HG02973 (cell line): ENCODE results near the gene POLG2.
"Not testable (repeated sequence)": the region's sequence is repeated elsewhere in the genome, so short reads cannot be mapped to it uniquely, and the experiment has no call there.

ENCODE experiments used
- ATAC-seq: cut with Tn5 transposase; IDR thresholded peaks from one replicate; pipeline ENCODE4 v1.9.1; 2021; ENCODE audit warnings: moderate library complexity; ENCODE audit not compliant: unreplicated experiment

POLG2 gene

GRCh38 chr17:64443086-64443760 lies 53.6 kb downstream of the POLG2 start:
- no peak for ATAC-seq

DNA sequence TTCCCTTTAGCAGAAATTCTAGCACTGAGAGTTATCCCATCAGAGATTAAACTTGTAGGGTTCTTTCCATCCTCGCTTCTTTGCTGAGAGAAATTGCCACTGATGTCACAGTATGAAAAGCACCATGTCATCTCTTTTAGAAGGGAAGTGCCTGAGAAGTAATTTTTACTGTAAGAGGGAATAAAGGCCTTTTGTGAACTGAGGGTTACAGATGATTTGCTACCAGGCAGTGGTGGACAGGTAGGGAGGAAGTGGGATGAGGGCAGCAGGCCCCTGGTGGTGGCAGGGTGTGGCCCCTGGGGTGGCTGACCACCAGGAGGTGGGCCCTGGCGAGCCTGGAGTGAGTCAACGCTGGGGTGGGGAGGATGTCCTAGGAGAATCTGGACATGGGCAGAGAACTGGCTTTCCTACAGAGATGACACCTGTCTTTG lies 54.3 kb downstream of the POLG2 start:
- no peak for ATAC-seq

- no peak for ATAC-seq
Observed at GRCh38 chr17:64441772-64442540, 54.9 kb downstream of the POLG2 start.

DNA sequence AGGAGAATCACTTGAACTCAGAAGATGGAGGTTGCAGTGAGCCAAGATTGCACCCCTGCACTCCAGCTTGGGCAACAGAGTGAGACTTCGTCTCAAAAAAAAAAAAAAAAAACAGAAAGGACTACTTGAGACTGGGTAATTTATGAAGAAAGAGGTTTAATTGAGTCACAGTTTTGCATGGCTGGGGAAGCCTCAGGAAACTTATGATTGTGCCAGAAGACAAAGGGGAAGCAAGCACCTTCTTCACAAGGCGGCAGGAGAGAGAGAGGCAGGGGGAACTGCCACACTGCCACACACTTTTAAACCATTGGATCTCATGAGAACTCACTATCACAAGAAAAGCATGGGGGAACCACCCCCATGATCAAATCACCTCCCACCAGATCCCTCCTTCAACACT lies 56.9 kb downstream of the POLG2 start:
- no peak for ATAC-seq

GRCh38 chr17:64439521-64439920 lies 57.3 kb downstream of the POLG2 start:
- not testable (repeated sequence) for ATAC-seq

DNA sequence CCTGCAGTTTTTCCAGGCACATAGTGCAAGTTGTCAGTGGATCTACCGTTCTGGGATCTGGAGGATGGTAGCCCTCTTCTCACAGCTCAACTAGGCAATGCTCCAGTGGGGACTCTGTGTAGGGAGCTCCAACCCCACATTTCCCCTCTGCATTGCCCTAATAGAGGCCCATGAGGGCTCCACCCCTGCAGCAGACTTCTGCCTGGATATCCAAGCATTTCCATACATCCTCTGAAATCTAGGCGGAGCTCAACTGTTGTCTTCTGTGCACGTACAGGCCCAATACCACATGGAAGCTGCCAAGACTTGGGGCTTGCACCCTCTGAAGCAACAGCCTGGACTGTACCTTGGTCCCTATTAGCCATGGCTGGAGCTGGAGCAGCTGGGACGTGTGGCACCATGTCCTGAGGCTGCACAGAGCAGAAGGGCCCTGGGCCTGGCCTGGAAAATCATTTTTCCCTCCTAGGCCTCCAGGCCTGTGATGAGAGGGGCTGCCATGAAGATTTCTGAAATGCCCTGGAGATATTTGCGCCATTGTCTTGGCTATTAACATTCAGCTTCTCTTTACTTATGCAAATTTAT lies 58.8 kb downstream of the POLG2 start:
- no peak for ATAC-seq

- no peak for ATAC-seq
Observed at GRCh38 chr17:64431534-64431933, 65.3 kb downstream of the POLG2 start.

DNA sequence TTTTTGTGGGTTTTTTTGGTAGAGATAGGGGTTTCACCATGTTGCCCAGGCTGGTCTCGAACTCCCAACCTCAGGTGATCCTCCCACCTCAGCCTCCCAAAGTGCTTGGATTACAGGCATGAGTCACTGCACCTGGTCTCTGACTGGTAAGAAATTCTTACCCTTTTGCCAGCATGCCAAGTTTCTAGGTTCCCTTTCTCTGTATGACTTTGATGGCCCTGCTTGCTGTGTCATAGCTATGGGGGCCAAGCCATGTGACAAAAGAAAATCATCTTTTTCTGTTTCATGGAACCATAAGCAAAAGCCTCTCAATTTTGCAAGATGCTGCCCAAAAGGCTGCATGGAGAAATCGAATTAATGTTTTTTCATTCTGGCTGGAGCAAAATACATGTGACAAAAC lies 66.8 kb downstream of the POLG2 start:
- not testable (repeated sequence) for ATAC-seq

DNA sequence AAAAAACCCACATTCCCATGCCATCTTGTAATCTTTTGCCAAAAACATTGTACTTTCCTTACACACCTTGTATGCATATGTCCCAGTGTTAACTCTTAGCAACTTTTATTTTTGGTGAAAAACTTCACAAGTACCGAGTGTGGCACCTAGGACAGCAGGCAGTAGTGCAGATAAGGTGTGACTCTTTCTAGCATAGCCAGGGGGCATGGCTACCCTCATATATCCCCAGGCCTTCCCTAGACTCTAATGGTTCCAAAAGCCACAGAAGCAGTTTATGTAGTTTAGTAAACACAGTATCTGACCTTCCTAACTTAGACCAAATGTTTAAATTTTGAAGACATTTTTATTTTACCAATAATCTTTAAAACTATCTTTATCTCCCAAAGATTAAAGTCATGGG lies 68.4 kb downstream of the POLG2 start:
- ATAC-seq: no peak
